Chondrocyte (in vitro differentiated cells): ENCODE measurements around the gene ADAM11. TPM values are rescaled to one million over a fixed set of nuclear protein-coding genes. Genes with fewer than 3 reads are reported as not detected.

ENCODE experiments used
- DNase-seq: peaks from one replicate; pipeline ENCODE4 v3.0.0; 2021; ENCODE audit warnings: mixed read lengths, low spot score
- H3K27ac Mint-ChIP-seq: one replicate; pipeline ENCODE4 v1.8.0; 2021; ENCODE audit warnings: mild to moderate bottlenecking, moderate library complexity, mixed read lengths; ENCODE audit not compliant: unreplicated experiment
- H3K27me3 Mint-ChIP-seq: 2 replicates; pipeline ENCODE4 v1.8.0; 2021; ENCODE audit warnings: low read depth, mixed read lengths
- H3K36me3 Mint-ChIP-seq: 2 replicates; pipeline ENCODE4 v1.8.0; 2021; ENCODE audit warnings: low read depth, mixed read lengths
- H3K4me1 Mint-ChIP-seq: 2 replicates; pipeline ENCODE4 v1.8.0; 2021; ENCODE audit warnings: low read depth, mild to moderate bottlenecking, mixed read lengths
- H3K4me3 Mint-ChIP-seq: one replicate; pipeline ENCODE4 v1.8.0; 2021; ENCODE audit warnings: mild to moderate bottlenecking, moderate library complexity, mixed read lengths; ENCODE audit not compliant: unreplicated experiment
- H3K9me3 Mint-ChIP-seq: 2 replicates; pipeline ENCODE4 v1.8.0; 2021; ENCODE audit warnings: low read depth, mixed read lengths
- CTCF ChIP-seq: fragments of 200-600 bp; sonication (generic); IDR thresholded peaks from 2 replicates; pipeline ENCODE4 v1.5.0; 2021; ENCODE audit warnings: antibody characterized with exemption, mild to moderate bottlenecking, moderate library complexity
- total RNA-seq: library from RNA; stranded (reverse); gene quantifications from 3 replicates; pipeline ENCODE4 v1.2.1, GENCODE V29; 2021

ADAM11 gene
- total RNA-seq, 1 donor from 2014 or later = 0.47 TPM

- no peaks in the 10 kb centered on the region for H3K27me3 Mint-ChIP-seq
- H3K27ac Mint-ChIP-seq = no peak overlapping the region
- DNase-seq = no peak
- no peak for TF ChIP-seq CTCF
- no peaks in the 10 kb centered on the region for H3K36me3 Mint-ChIP-seq
- no peaks in the 10 kb centered on the region for H3K9me3 Mint-ChIP-seq
- peak overlapping the region; percentile 16 for H3K4me3 Mint-ChIP-seq
- H3K4me1 Mint-ChIP-seq = peaks cover 2% of the 10 kb centered on the region
Observed at GRCh38 chr17:44759086-44759915, 513 bp downstream of the ADAM11 start.

DNA sequence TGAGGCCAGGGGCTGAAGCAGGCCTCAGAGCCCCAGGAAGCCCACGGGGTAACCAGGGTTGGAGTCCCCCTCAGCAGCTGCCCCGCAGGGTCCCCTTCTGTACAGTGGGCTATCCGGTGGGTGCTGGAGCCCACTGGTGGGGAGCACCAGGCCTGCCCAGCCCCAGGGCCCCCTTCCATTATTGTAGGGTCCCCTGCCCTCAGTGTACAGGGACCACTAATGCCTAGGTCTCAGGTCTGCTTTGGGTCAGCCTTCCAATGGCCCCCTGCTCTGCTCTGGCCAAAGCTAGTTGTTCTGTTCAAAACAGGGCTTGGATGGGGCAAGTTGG, 1.1 kb downstream of the ADAM11 start:
- DNase-seq = peak; percentile 77
- no peaks in the 10 kb centered on the region for H3K36me3 Mint-ChIP-seq
- no peaks in the 10 kb centered on the region for H3K9me3 Mint-ChIP-seq

GRCh38 chr17:44760474-44761308, 1.9 kb downstream of the ADAM11 start:
- Mint-ChIP-seq H3K27me3 (no peaks in the 10 kb centered on the region), H3K36me3 (no peaks in the 10 kb centered on the region), H3K4me3 (no peak overlapping the region), H3K4me1 (peaks cover 2% of the 10 kb centered on the region), H3K9me3 (no peaks in the 10 kb centered on the region), H3K27ac (no peak overlapping the region)
- peak; percentile 59 for DNase-seq
- no peak for TF ChIP-seq CTCF

More for the DNA sequence above, 1.1 kb downstream of the ADAM11 start:
- Mint-ChIP-seq H3K4me3 (no peak overlapping the region), H3K4me1 (peaks cover 2% of the 10 kb centered on the region), H3K27me3 (no peaks in the 10 kb centered on the region), H3K27ac (no peak overlapping the region)
- TF ChIP-seq CTCF = no peak

- H3K9me3 Mint-ChIP-seq = no peaks in the 10 kb centered on the region
- no peak overlapping the region for H3K27ac Mint-ChIP-seq
- no peak for DNase-seq
- H3K27me3 Mint-ChIP-seq = no peaks in the 10 kb centered on the region
- no peak overlapping the region for H3K4me3 Mint-ChIP-seq
- H3K36me3 Mint-ChIP-seq = no peaks in the 10 kb centered on the region
- peaks cover 2% of the 10 kb centered on the region for H3K4me1 Mint-ChIP-seq
- TF ChIP-seq CTCF = no peak
Observed at GRCh38 chr17:44761932-44762810, 3.4 kb downstream of the ADAM11 start.

DNA sequence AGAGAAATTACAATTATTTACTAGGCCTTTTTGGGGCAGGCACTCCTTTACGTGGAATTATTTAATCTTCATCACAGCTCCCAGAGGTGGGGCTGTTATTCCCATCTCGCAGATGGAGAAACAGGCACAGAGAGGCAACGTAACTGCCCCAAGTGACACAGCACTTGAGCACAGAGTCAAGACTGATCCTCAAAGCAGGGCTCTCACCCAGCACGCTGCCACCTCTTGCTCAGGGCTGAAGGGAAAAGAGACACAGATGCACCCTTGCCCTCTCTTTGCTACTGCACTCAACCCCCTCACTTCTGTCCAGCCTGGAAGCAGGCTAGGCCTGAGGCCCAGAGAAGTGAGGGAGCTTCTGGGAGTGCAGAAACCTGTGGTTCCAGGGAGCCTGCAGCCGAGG, 4.4 kb downstream of the ADAM11 start:
- TF ChIP-seq CTCF = no peak
- Mint-ChIP-seq H3K27me3 (no peaks in the 10 kb centered on the region), H3K4me1 (peaks cover 1% of the 10 kb centered on the region), H3K4me3 (no peak overlapping the region), H3K36me3 (no peaks in the 10 kb centered on the region), H3K27ac (no peak overlapping the region), H3K9me3 (no peaks in the 10 kb centered on the region)
- DNase-seq = no peak
